CD4-positive, alpha-beta T cell treated with Interferon alpha-2 for 1 hour (primary cell): ENCODE results near the gene JARID2.

Experiments used
- DNase-seq, 2 donors: peaks; one replicate each; pipeline ENCODE4 v3.0.0-alpha.2; 2020 to 2022

The JARID2 gene

GRCh38 chr6:15361197-15361596 lies 115.3 kb downstream of the JARID2 start:
- no peak for DNase-seq

GRCh38 chr6:15362274-15363160 lies 116.6 kb downstream of the JARID2 start:
- DNase-seq, result no peak

GRCh38 chr6:15363164-15363522 lies 117.3 kb downstream of the JARID2 start:
- no peak for DNase-seq

GRCh38 chr6:15363523-15364400 lies 117.9 kb downstream of the JARID2 start:
- DNase-seq, result no peak

GRCh38 chr6:15364401-15365037 lies 118.7 kb downstream of the JARID2 start:
- DNase-seq, result no peak

- DNase-seq, result peak; percentile 37 to 65
Measured at GRCh38 chr6:15365273-15365687, 119.4 kb downstream of the JARID2 start.

GRCh38 chr6:15366003-15366535 lies 120.2 kb downstream of the JARID2 start:
- no peak for DNase-seq

GRCh38 chr6:15366879-15367278 lies 121.0 kb downstream of the JARID2 start:
- DNase-seq, result no peak

- DNase-seq, result no peak
Measured at GRCh38 chr6:15368186-15368585, 122.3 kb downstream of the JARID2 start.

- DNase-seq, result no peak
Measured at GRCh38 chr6:15368873-15369272, 123.0 kb downstream of the JARID2 start.

GRCh38 chr6:15369838-15370237 lies 124.0 kb downstream of the JARID2 start:
- DNase-seq, result no peak

- no peak for DNase-seq
Measured at GRCh38 chr6:15370733-15371671, 125.1 kb downstream of the JARID2 start.

- DNase-seq, result no peak
Measured at GRCh38 chr6:15372932-15373331, 127.1 kb downstream of the JARID2 start.

- no peak for DNase-seq
Measured at GRCh38 chr6:15374119-15374518, 128.2 kb downstream of the JARID2 start.

GRCh38 chr6:15375018-15375417 lies 129.1 kb downstream of the JARID2 start:
- no peak for DNase-seq

- DNase-seq, result no peak
Measured at GRCh38 chr6:15375638-15376290, 129.9 kb downstream of the JARID2 start.

- DNase-seq, result no peak
Measured at GRCh38 chr6:15376900-15377487, 131.1 kb downstream of the JARID2 start.

GRCh38 chr6:15378272-15378671 lies 132.4 kb downstream of the JARID2 start:
- DNase-seq, result no peak

- DNase-seq, result no peak
Measured at GRCh38 chr6:15378866-15379265, 133.0 kb downstream of the JARID2 start.

GRCh38 chr6:15380351-15380750 lies 134.5 kb downstream of the JARID2 start:
- no peak for DNase-seq

GRCh38 chr6:15382089-15382488 lies 136.2 kb downstream of the JARID2 start:
- DNase-seq, result no peak
